T-cell (primary cell): ENCODE measurements around the gene C10orf90. TPM values are rescaled to one million over a fixed set of nuclear protein-coding genes. Genes with fewer than 3 reads are reported as not detected.

Experiments
- ATAC-seq, 4 experiments: fragments of 200-7000 bp in 3 of 4; fragments of 150-1000 bp in 1 of 4; cut with Tn5 transposase; replicated peaks in 1 of 4; 1 replicate in 3 of 4; 2 replicates in 1 of 4; pipeline ENCODE4 v1.10.0; 2021; ENCODE audit warnings: moderate library complexity in 3 of 4, mild to moderate bottlenecking in 2 of 4, moderate number of reproducible peaks in 1 of 4
- CTCF ChIA-PET, 2 donors: fragments of 300-600 bp; sonication (Branson Sonifier 250); formaldehyde crosslinking; loops; one replicate each; lab custom pipeline; 2022; ENCODE audit warnings: antibody characterized with exemption in 2 of 2; lab: Charles Lee
- POLR2A ChIA-PET, 2 donors: fragments of 300-600 bp; sonication (Branson Sonifier 250); formaldehyde crosslinking; loops; one replicate each; lab custom pipeline; 2022; ENCODE audit warnings: antibody characterized with exemption in 2 of 2; lab: Charles Lee
- DNase-seq, 35 experiments: peaks; one replicate each; pipeline versions ENCODE4 v3.0.0 to v3.0.0-alpha.2; 2013 to 2023
- H3K27ac ChIP-seq: one replicate; pipeline ENCODE4 v1.5.1; 2013; ENCODE audit warnings: low read length
- H3K27me3 ChIP-seq, 2 experiments: replicated peaks in 1 of 2; 1 replicate in 1 of 2; 2 replicates in 1 of 2; pipeline versions ENCODE4 v1.6.1 to v1.7.0; 2013; ENCODE audit warnings: low read length in 1 of 2, mixed read lengths in 1 of 2; ENCODE audit not compliant: control insufficient read depth in 2 of 2, insufficient read depth in 2 of 2; ENCODE audit errors: extremely low read depth in 1 of 2
- H3K36me3 ChIP-seq, 2 donors: 1 replicate in 1 of 2; 2 replicates in 1 of 2; pipeline versions ENCODE4 v1.6.1 to v1.7.0; 2013; ENCODE audit warnings: low read length in 1 of 2; ENCODE audit not compliant: control insufficient read depth in 2 of 2, insufficient read depth in 1 of 2; ENCODE audit errors: extremely low read depth in 1 of 2
- H3K4me1 ChIP-seq, 2 experiments: 1 replicate in 1 of 2; 2 replicates in 1 of 2; pipeline versions ENCODE4 v1.6.1 to v1.7.0; 2013; ENCODE audit warnings: low read length in 2 of 2, mixed read lengths in 1 of 2; ENCODE audit not compliant: insufficient read depth in 2 of 2, control insufficient read depth in 1 of 2; ENCODE audit errors: extremely low read depth in 1 of 2
- H3K4me3 ChIP-seq, 2 donors: 1 replicate in 1 of 2; 2 replicates in 1 of 2; pipeline versions ENCODE4 v1.5.1 to v1.7.0; 2013; ENCODE audit warnings: mild to moderate bottlenecking in 2 of 2, low read length in 1 of 2, moderate library complexity in 1 of 2; ENCODE audit not compliant: control insufficient read depth in 1 of 2; ENCODE audit errors: extremely low read depth in 1 of 2
- H3K9me3 ChIP-seq: 2 replicates; pipeline ENCODE4 v1.7.0; 2013
- H3K27ac Mint-ChIP-seq, 2 donors: one replicate each; pipeline ENCODE4 v1.8.0; 2020 to 2021; ENCODE audit warnings: mild to moderate bottlenecking in 2 of 2, mixed read lengths in 2 of 2
- H3K27me3 Mint-ChIP-seq, 2 donors: one replicate each; pipeline ENCODE4 v1.8.0; 2021 to 2022; ENCODE audit warnings: mixed read lengths in 2 of 2
- H3K36me3 Mint-ChIP-seq: one replicate; pipeline ENCODE4 v1.8.0; 2021; ENCODE audit warnings: mixed read lengths
- H3K4me1 Mint-ChIP-seq, 3 donors: one replicate each; pipeline ENCODE4 v1.8.0; 2020 to 2022; ENCODE audit warnings: mixed read lengths in 3 of 3, mild to moderate bottlenecking in 1 of 3
- H3K4me3 Mint-ChIP-seq, 3 donors: one replicate each; pipeline ENCODE4 v1.8.0; 2020 to 2022; ENCODE audit warnings: mild to moderate bottlenecking in 3 of 3, mixed read lengths in 3 of 3, moderate library complexity in 3 of 3
- H3K9me3 Mint-ChIP-seq, 3 donors: one replicate each; pipeline ENCODE4 v1.8.0; 2020 to 2022; ENCODE audit warnings: mixed read lengths in 3 of 3
- WGBS: methylation state at CpG from one replicate; pipeline ENCODE4 v1.1.5; 2013; ENCODE audit warnings: missing lambda C conversion rate; ENCODE audit not compliant: insufficient coverage; 5-methylcytosine and 5-hydroxymethylcytosine counted together
- total RNA-seq, 35 experiments: library from RNA in 6 of 35; stranded (reverse) in 6 of 35; fragments of 120-200 nt in 1 of 35; gene quantifications; one replicate each; pipeline versions ENCODE4 v1.2.1 to v1.2.4 and lab custom pipeline; 2013 to 2026

The C10orf90 gene
- total RNA-seq, 5 donors from 2014 or later (not counting 1 experiment from before 2014, with no cell fraction given): not detected

DNA sequence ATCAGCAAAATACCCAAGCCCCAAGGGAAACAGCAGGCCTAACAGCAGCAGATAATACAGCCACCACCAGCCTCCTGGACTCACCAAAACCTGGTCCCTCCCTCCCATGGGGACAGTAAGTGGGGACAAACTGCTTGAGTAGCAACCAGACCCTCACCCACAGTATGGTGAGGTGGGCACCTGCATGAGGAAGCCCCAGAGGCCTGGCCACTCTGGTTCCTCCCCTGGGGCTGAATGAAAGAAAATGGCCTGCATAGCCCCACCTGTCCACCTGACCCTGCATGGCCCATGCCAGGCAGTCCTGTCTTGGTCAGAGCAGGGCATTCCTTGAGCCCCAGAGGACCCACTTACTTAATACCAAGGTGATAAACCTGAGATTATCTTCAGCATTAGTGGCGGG, 13.0 kb upstream of the C10orf90 start:
- H3K36me3 Mint-ChIP-seq: no peaks in the 10 kb centered on the region
- no CpG with 5 or more reads among the region's 1 CpG for WGBS
- H3K4me3 Mint-ChIP-seq: no peak overlapping the region
- H3K9me3 Mint-ChIP-seq: peaks cover 0 to 3% (median under 1%) of the 10 kb centered on the region in 3 donors
- no peak overlapping the region for H3K4me3 ChIP-seq
- no peaks in the 10 kb centered on the region for H3K27me3 ChIP-seq
- H3K27ac ChIP-seq: no peak overlapping the region
- DNase-seq: no peak
- ChIA-PET POLR2A (no interaction called here), CTCF (no interaction called here)
- H3K9me3 ChIP-seq: no peaks in the 10 kb centered on the region
- no peaks in the 10 kb centered on the region for H3K4me1 ChIP-seq
- H3K4me1 Mint-ChIP-seq: no peaks in the 10 kb centered on the region
- H3K36me3 ChIP-seq: no peaks in the 10 kb centered on the region
- H3K27ac Mint-ChIP-seq: no peak overlapping the region
- no peak for ATAC-seq
- H3K27me3 Mint-ChIP-seq: peaks cover 0 to 5% of the 10 kb centered on the region in 2 donors

DNA sequence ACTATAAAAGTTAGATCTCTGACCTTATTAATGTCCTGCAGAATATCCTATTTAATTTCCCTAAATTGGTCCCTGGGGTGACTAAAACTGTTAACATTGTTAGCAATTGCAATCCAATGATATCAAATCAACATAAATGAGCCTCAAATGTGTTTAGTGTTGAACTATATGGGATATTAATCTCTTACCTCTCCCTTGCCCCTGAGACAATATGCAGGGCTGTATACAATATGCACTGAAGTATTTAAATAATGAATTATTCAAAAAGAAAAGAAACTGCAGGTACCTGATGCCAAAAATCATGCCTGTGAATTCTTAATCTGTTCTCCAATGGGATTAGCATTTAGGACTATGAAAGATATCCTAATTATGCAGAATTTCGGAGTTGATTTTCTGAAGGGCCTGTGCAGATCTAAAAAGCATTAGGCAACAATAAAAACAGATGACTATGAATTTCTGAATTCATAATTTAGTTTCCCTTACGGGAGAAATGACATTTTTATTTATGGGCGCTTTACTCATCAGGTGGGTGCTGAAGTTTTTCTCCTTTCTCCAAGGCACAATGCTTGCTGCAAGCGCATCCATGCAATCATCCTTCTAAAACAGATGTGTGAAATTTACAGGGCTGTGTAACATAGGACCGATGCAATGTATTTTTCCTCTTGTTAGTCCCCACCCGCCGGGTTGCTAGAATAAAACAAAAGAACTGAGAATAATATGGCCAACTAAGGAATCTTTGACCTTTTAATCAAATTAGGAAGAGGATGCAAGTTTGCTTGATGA, 5.4 kb upstream of the C10orf90 start:
- no peaks in the 10 kb centered on the region for H3K36me3 ChIP-seq
- Mint-ChIP-seq H3K9me3 (peaks cover 3 to 5% (median 4%) of the 10 kb centered on the region in 3 donors), H3K27me3 (no peaks in the 10 kb centered on the region), H3K4me3 (no peak overlapping the region), H3K4me1 (no peaks in the 10 kb centered on the region), H3K36me3 (no peaks in the 10 kb centered on the region), H3K27ac (no peak overlapping the region)
- no peak overlapping the region for H3K27ac ChIP-seq
- no peaks in the 10 kb centered on the region for H3K27me3 ChIP-seq
- ChIA-PET CTCF (no interaction called here), POLR2A (no interaction called here)
- no peak for DNase-seq
- no peak overlapping the region for H3K4me3 ChIP-seq
- no peaks in the 10 kb centered on the region for H3K4me1 ChIP-seq
- no peak for ATAC-seq
- no peaks in the 10 kb centered on the region for H3K9me3 ChIP-seq
- 100% methylated on average over 1 of the region's 7 CpGs for WGBS

DNA sequence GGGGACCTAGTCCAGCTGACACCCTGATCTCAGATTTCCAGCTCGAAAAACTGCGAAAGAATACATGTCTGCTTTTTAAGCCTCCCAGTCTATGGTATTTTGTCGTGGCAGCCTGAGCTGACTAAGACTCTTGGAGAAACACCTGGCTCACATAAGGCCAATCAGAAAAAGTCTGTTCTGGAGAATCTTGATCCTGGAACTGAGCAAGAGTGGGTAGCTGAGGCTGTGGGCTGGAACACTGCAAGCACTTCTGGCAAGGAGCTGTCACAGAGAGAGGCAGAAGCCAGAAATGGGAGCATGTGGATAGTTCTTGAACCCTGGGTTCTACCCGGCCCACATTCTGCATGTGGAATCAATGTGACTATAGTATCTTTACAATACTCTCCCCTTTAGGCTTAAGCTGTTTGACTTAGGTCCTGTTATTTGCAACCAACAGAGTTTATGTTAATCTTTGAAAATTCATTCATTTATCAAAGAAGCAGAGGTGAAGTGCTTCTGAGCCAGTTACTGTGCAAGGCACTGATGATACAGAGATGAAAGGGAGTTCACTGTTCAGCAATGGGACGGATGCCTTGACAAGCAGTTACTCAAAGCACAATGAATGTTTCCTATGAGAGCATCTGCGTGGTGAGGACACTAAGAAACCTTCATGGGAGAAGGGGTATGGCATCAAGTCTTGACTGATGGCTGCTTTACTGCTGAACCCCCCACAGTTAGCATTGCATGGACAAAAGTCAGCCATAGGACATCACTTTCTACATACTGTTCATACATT, 4.4 kb upstream of the C10orf90 start:
- no peaks in the 10 kb centered on the region for H3K36me3 ChIP-seq
- H3K27me3 ChIP-seq: no peaks in the 10 kb centered on the region
- H3K9me3 Mint-ChIP-seq: peaks cover 3 to 5% (median 4%) of the 10 kb centered on the region in 3 donors
- H3K4me1 Mint-ChIP-seq: no peaks in the 10 kb centered on the region
- H3K36me3 Mint-ChIP-seq: no peaks in the 10 kb centered on the region
- H3K27ac ChIP-seq: no peak overlapping the region
- H3K27me3 Mint-ChIP-seq: no peaks in the 10 kb centered on the region
- no peaks in the 10 kb centered on the region for H3K4me1 ChIP-seq
- WGBS: 69% methylated on average over 3 of the region's 6 CpGs
- POLR2A ChIA-PET: no interaction called here
- H3K4me3 Mint-ChIP-seq: no peak overlapping the region
- H3K9me3 ChIP-seq: no peaks in the 10 kb centered on the region
- H3K27ac Mint-ChIP-seq: no peak overlapping the region
- CTCF ChIA-PET: no interaction called here
- H3K4me3 ChIP-seq: no peak overlapping the region
- ATAC-seq (no peak), DNase-seq (no peak)

DNA sequence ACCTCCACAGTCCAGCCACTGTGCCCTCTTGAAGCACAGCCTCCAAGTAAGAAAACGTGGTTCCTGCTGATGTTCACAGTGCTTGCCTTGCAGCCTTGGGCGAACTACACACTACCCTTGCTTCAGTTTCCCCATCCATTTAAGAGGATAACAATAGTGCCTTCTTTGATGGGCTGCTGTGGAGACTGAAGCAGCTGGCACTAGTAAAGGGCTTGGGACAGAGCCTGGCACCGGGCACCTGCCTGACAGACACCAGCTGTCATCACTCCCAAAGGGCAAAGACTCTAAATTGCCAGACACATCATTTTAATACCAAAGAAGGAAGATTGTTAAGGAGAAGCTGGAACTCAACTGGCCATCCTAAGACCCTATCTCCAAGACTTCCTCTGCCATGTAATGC, 3.1 kb upstream of the C10orf90 start:
- DNase-seq: no peak
- Histone ChIP-seq H3K36me3 (no peaks in the 10 kb centered on the region), H3K27ac (no peak overlapping the region), H3K27me3 (no peaks in the 10 kb centered on the region), H3K9me3 (no peaks in the 10 kb centered on the region), H3K4me3 (no peak overlapping the region), H3K4me1 (no peaks in the 10 kb centered on the region)
- POLR2A ChIA-PET: no interaction called here
- ATAC-seq: no peak
- H3K36me3 Mint-ChIP-seq: no peaks in the 10 kb centered on the region
- H3K4me3 Mint-ChIP-seq: no peak overlapping the region
- H3K4me1 Mint-ChIP-seq: no peaks in the 10 kb centered on the region
- peaks cover 3 to 5% (median 4%) of the 10 kb centered on the region in 3 donors for H3K9me3 Mint-ChIP-seq
- H3K27me3 Mint-ChIP-seq: no peaks in the 10 kb centered on the region
- H3K27ac Mint-ChIP-seq: no peak overlapping the region
- WGBS: no CpG with 5 or more reads among the region's 3 CpGs
- CTCF ChIA-PET: no interaction called here

DNA sequence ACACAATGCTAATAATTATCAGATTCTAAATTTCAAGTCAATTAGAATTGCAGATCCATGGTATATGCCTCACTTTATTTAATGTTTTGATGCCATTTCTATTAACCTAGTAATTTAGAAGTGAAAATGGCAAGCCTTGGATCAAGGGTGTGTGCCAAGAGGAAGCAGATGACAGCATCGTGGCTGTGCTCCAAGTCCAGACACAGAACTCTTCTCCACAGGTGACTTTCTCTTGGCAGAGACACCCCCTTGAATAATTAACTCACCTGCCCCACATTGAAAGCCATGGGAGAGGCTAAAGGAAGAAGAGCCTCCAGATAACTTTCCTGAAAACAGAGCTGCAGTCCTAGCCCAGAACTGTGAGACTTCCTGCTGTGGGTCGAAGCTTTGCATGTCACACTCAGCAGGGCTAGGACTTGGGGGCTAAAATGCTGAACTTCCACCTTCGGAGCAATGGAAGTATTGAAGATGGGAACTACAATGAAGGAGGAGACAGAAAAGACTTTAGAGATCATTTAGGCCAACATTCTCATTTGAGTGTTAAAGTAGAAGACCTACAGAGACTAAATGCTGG, 996 bp upstream of the C10orf90 start:
- CTCF ChIA-PET: no interaction called here

DNA sequence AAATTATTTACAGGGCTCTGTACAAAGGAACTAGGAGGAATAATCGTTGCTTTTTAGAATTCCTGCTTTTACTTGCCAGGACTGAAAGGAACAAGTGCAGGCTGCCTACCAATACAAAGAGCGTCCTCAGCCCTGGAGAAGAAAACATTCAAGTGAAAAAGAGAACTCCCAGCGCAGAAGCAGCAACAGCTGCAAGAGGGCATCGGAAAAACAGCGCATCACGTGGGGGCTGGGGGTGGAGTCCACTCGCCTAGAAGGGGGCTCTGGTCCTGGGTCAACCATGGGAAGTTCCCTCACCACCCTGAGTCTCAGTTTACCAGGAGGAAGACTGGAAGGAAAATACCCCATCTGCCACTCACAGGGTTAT, 385 bp upstream of the C10orf90 start:
- no peak for ATAC-seq
- DNase-seq: no peak
- H3K4me1 Mint-ChIP-seq: no peaks in the 10 kb centered on the region
- H3K36me3 ChIP-seq: no peaks in the 10 kb centered on the region
- H3K4me3 ChIP-seq: no peak overlapping the region
- no peaks in the 10 kb centered on the region for H3K36me3 Mint-ChIP-seq
- H3K9me3 Mint-ChIP-seq: peaks cover 3 to 5% (median 4%) of the 10 kb centered on the region in 3 donors
- H3K9me3 ChIP-seq: no peaks in the 10 kb centered on the region
- POLR2A ChIA-PET: no interaction called here
- no peaks in the 10 kb centered on the region for H3K27me3 ChIP-seq
- CTCF ChIA-PET: no interaction called here
- H3K27ac Mint-ChIP-seq: no peak overlapping the region
- no peaks in the 10 kb centered on the region for H3K4me1 ChIP-seq
- no peak overlapping the region for H3K27ac ChIP-seq
- peaks cover 0 to 4% of the 10 kb centered on the region in 2 donors for H3K27me3 Mint-ChIP-seq
- WGBS: 54% methylated on average over 3 of the region's 7 CpGs
- H3K4me3 Mint-ChIP-seq: no peak overlapping the region

More for the DNA sequence above, 996 bp upstream of the C10orf90 start:
- H3K27ac ChIP-seq: no peak overlapping the region
- ATAC-seq: no peak
- no peaks in the 10 kb centered on the region for H3K4me1 Mint-ChIP-seq
- no peaks in the 10 kb centered on the region for H3K27me3 ChIP-seq
- H3K4me3 Mint-ChIP-seq: no peak overlapping the region
- H3K36me3 ChIP-seq: no peaks in the 10 kb centered on the region
- H3K27ac Mint-ChIP-seq: no peak overlapping the region
- H3K36me3 Mint-ChIP-seq: no peaks in the 10 kb centered on the region
- POLR2A ChIA-PET: no interaction called here
- peaks cover 0 to under 1% of the 10 kb centered on the region in 2 donors for H3K27me3 Mint-ChIP-seq
- DNase-seq: no peak
- H3K9me3 ChIP-seq: no peaks in the 10 kb centered on the region
- H3K9me3 Mint-ChIP-seq: peaks cover 3 to 5% (median 4%) of the 10 kb centered on the region in 3 donors
- H3K4me3 ChIP-seq: no peak overlapping the region
- 72% methylated on average over 2 of the region's 3 CpGs for WGBS
- H3K4me1 ChIP-seq: no peaks in the 10 kb centered on the region
